Occipital lobe (tissue), 2 donors: ENCODE results near the gene FAM120B. TPM values are rescaled to one million over a fixed set of nuclear protein-coding genes. Genes with fewer than 3 reads are reported as not detected.

Source experiments
- DNase-seq: peaks from one replicate; lab custom pipeline; 2025; lab: John Stamatoyannopoulos, UW
- total RNA-seq: library from RNA; depleted of rRNA; stranded (reverse); fragments of >200 nt; gene quantifications from one replicate; pipeline ENCODE4 v1.2.3, GENCODE V29; 2014

Gene FAM120B
- total RNA-seq, 1 donor from 2014 or later, result 62.4 TPM

DNA sequence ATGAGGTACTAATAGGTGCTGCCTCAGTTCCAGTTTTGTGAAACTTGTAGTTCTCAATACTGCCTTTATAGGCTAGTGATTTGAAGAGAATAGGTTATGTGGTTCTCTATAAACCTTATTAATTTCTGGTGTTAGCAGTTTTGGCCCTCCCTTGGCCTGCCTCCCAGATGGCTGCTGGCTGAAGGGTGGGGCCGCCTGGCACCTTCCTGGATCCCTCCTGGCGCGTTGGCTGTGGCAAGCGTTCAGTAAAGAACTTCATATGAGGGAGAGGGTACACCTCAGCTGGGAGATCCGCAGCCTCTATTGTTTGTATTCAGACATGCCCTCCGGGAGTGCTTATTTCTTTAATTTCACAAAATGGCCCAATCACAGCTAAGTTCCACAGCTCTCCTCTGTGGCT is 51.9 kb downstream of the FAM120B start:
- no peak for DNase-seq

- DNase-seq, result no peak
Observed at GRCh38 chr6:170360476-170360875, 53.9 kb downstream of the FAM120B start.

GRCh38 chr6:170361335-170361734 is 54.8 kb downstream of the FAM120B start:
- DNase-seq, result no peak

DNA sequence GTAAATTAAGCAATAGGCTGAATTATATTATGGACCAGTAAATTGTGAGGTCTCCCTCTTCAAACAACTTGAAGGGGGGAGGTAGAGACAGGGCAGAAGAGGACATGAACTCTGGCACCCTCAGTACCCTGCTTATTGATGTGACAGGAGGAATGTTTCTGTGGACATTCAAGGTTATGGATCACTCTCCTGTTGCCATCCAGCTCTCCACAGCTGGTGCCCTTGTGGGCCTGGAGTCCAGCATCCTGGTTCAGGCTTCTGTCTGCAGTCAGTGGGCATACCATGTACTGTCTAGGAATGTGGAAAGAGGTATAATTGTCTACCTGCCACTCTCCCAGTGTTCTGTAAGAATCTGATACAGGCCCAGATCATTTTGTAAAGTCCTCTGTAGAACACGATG is 55.6 kb downstream of the FAM120B start:
- DNase-seq, result no peak

DNA sequence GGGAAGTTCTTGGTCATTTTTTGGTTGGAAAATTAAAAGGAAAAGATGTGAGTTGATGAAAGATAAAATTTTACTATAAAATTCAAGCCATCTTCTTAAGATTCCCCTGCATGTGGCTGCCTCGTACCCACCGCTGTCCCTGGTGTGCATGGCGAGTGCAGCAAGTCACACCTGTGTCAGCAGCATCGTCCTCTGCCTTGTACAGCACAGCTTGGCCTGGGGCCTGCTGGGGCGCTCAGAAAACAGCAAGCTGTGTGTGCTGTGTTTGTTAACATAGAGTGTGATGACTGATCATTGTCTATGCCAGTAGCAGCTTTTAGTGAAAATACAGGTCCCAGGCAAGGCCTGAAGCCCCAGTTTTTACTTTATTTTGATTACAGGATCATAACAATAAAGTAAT is 56.7 kb downstream of the FAM120B start:
- no peak for DNase-seq

DNA sequence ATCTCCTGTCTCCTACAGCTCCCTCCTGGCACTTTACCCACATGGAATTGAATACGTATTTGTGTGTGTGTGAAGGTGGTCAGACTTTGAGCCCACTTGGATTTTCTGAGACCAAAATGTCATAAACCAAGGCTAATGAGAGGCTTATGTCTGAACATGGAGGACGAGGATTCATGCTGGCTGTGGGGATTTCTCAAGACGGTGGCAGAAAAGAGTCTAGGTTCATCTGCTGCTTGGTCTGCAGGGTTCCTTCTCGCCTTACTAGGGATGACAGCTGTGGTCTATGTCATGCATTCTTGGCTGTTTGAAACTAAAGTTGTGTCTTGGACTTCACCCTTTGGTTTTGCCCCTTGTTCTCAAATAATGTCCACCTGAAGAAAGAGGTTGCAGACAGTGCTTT is 58.6 kb downstream of the FAM120B start:
- DNase-seq, result no peak

DNA sequence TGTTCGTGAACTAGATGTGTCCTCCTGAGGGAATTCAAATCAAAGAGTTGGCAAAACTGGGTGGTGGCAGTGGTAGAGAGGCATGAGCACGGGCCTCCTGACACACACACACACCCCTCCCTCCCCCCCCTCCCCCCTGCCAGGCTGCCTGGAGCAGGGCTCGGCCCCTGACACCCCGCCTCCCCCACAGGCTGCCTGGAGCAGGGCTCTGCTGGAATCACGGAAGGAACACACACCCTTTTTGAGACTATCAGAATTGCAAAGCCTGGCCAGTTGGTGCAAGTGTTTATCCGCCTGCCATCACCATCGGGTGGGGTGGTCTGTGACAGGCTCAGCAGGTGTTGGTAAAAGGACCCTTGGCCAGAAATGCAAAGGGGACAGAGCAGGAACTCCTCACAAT is 59.0 kb downstream of the FAM120B start:
- no peak for DNase-seq

- DNase-seq, result no peak
Observed at GRCh38 chr6:170366248-170366960, 59.8 kb downstream of the FAM120B start.

GRCh38 chr6:170367241-170367640 is 60.7 kb downstream of the FAM120B start:
- DNase-seq, result no peak

DNA sequence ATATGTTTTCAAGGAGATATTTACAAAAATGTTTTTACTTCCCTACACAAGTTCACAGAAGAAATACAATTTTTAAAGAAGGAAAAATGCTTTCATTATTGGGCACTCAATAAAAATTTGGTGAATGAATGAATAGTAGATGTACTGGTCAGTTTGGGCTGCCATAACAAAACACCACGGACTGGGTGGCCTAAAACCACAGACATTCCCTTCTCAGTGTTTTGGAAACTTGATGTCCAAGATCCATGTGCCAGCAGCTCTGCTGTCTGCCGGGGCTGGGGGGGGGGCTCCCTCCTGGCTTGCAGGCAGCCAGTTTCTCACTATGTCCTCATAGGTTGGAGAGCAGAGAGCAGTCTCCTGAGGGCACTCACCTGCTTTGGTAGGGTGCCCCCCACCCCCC is 62.0 kb downstream of the FAM120B start:
- DNase-seq, result no peak

- no peak for DNase-seq
Observed at GRCh38 chr6:170369403-170369802, 62.8 kb downstream of the FAM120B start.

- DNase-seq, result no peak
Observed at GRCh38 chr6:170370416-170370815, 63.9 kb downstream of the FAM120B start.

GRCh38 chr6:170371080-170371479 is 64.5 kb downstream of the FAM120B start:
- no peak for DNase-seq

- DNase-seq, result no peak
Observed at GRCh38 chr6:170371588-170371987, 65.0 kb downstream of the FAM120B start.

DNA sequence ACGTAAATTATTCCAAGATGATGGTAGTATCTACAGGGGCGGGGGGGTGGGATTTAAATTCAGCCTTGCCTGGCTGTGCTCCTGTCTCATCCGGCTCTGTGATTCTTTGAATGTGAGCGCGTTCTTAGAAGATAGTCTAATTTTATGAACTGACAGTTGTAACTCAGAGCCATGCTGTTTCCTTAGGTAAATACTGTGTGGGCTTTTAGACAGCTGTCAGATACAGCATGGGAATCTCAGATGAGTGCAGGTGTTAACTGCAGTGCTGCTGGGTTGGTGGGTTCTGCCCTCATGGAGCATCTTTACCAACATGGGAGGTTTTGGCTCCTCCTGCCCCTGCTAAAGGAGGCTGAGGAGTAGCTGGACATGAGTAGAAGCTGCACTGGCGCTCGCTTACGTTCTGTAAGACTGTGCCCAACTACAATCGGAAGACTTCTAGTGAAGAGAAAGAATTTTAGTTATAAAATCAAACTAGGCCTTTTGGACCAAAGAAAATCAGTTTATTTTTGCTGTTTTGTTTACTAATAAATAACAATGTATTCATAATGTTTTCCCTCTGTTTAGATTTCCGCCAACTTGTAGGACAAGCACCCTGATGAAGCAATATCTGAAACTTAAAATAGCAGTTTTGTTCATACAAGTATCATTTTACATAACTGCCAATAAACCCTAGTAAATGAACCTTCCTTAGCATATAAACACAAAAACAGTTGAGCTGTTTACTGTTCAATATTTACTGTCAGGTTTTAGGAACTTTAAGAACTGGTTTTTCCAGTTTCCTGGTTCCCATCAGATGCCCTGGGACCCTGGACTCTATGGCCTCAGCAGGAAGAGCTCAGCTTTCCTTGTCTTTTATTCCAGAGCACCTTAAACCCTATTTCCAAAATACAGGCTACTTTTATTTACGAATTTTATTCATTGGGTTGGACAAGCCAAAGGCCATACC is 66.1 kb downstream of the FAM120B start:
- no peak for DNase-seq

GRCh38 chr6:170374571-170375444 is 68.2 kb downstream of the FAM120B start:
- no peak for DNase-seq

- no peak for DNase-seq
Observed at GRCh38 chr6:170375661-170376060, 69.1 kb downstream of the FAM120B start.

- DNase-seq, result no peak
Observed at GRCh38 chr6:170376386-170377043, 70.0 kb downstream of the FAM120B start.

DNA sequence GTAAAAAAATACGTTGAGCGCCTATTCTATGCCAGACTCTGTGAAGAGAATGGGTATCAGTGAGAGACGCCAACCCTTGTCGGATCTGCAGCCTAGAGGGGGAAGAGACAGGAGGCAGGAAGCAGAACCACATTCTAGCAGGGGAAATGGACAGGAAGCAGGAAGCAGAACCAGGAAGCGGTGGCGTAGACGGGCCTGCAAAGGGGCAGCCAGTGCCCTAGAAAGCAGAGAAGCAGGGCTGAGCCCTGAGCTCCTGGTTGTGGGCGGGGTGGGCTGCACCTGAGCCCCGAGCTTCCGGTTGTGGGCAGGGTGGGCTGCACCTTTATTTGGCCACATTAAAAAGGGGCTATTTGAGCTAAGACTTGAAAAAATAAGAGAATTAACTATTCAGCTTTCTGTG is 71.9 kb downstream of the FAM120B start:
- no peak for DNase-seq

GRCh38 chr6:170381562-170381961 is 75.0 kb downstream of the FAM120B start:
- no peak for DNase-seq

DNA sequence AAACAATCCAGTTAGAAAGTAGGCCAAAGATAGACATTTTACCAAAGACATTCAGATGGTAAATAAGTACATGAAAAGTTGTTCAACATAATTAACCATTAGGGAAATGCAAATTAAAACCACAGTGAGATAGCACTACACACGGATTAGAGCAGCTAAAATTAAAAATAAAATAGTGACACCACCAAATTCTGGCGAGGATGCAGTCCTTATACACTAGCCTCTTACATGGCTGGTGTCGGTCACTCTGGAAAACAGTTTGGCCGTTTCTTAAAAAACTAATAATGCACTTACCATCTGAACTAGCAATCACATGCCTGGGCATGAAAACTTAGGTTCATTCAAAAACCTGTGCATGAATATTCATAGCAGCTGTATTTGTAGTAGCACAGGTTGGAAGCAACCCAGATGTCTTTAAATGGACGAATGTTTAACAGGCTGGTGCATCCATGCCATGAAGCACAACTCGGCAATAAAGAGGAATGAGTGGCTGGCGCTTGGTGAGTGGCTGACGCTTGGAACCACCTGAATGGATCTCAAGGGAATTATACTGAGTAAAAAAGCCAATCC is 77.0 kb downstream of the FAM120B start:
- no peak for DNase-seq
